Activated CD8-positive, alpha-beta T cell treated with anti-CD3 and anti-CD28 coated beads for 36 hours (primary cell): Measurements from ENCODE around the gene PI4KA. TPM values are rescaled to one million over a fixed set of nuclear protein-coding genes. Genes with fewer than 3 reads are reported as not detected.

Source experiments
- ATAC-seq: fragments of 200-7000 bp; cut with Tn5 transposase; one replicate; pipeline ENCODE4 v1.10.0; 2021; ENCODE audit warnings: mild to moderate bottlenecking, moderate library complexity
- CTCF ChIA-PET: fragments of 350-600 bp; sonication (Branson Sonifier 250); formaldehyde crosslinking; loops from one replicate; lab custom pipeline; 2021; ENCODE audit warnings: antibody characterized with exemption; lab: Charles Lee
- POLR2A ChIA-PET: fragments of 350-600 bp; sonication (Branson Sonifier 250); formaldehyde crosslinking; loops from one replicate; lab custom pipeline; 2021; ENCODE audit warnings: antibody characterized with exemption; lab: Charles Lee
- DNase-seq: peaks from one replicate; pipeline ENCODE4 v3.0.0-alpha.2; 2020
- H3K27ac Mint-ChIP-seq: one replicate; pipeline ENCODE4 v1.8.0; 2021; ENCODE audit warnings: mild to moderate bottlenecking, mixed read lengths
- H3K27me3 Mint-ChIP-seq: one replicate; pipeline ENCODE4 v1.8.0; 2021; ENCODE audit warnings: mixed read lengths
- H3K36me3 Mint-ChIP-seq: one replicate; pipeline ENCODE4 v1.8.0; 2021; ENCODE audit warnings: low read depth, mixed read lengths
- H3K4me1 Mint-ChIP-seq: one replicate; pipeline ENCODE4 v1.8.0; 2021; ENCODE audit warnings: low read depth, mixed read lengths
- H3K4me3 Mint-ChIP-seq: one replicate; pipeline ENCODE4 v1.8.0; 2021; ENCODE audit warnings: mild to moderate bottlenecking, moderate library complexity, mixed read lengths
- H3K9me3 Mint-ChIP-seq: one replicate; pipeline ENCODE4 v1.8.0; 2021; ENCODE audit warnings: mixed read lengths
- intact Hi-C: fragments of 100-400 bp; cut with micrococcal nuclease; formaldehyde crosslinking; loops from one replicate; pipeline ENCODE4 v1.10.0; 2022
- total RNA-seq, 2 experiments: library from RNA; stranded (reverse); gene quantifications; one replicate each; pipeline ENCODE4 v1.2.3, GENCODE V29; 2021
- TF ChIP-seq, protein P1 (sequence below): fragments of 200-600 bp; IDR thresholded peaks from one replicate; pipeline ENCODE4 v1.8.0; 2022; ENCODE audit warnings: antibody characterized with exemption, mild to moderate bottlenecking

Gene PI4KA
- total RNA-seq, 2 experiments from 2014 or later: 63.9 to 64.1 TPM

GRCh38 chr22:20748082-20748481 is 110.5 kb downstream of the PI4KA start:
- H3K4me3 Mint-ChIP-seq: no peak overlapping the region
- peaks cover 20% of the 10 kb centered on the region for H3K4me1 Mint-ChIP-seq
- H3K36me3 Mint-ChIP-seq: peaks cover 9% of the 10 kb centered on the region
- ATAC-seq (no peak), DNase-seq (no peak)
- H3K27ac Mint-ChIP-seq: no peak overlapping the region
- ChIA-PET POLR2A (no interaction called here), CTCF (interaction anchor here (3.1 kb wide), 1 partner anchor 36 kb away, joined by 9 read pairs; no protein-coding TSS in a partner anchor)
- H3K27me3 Mint-ChIP-seq: no peaks in the 10 kb centered on the region
- TF ChIP-seq, protein P1, sequence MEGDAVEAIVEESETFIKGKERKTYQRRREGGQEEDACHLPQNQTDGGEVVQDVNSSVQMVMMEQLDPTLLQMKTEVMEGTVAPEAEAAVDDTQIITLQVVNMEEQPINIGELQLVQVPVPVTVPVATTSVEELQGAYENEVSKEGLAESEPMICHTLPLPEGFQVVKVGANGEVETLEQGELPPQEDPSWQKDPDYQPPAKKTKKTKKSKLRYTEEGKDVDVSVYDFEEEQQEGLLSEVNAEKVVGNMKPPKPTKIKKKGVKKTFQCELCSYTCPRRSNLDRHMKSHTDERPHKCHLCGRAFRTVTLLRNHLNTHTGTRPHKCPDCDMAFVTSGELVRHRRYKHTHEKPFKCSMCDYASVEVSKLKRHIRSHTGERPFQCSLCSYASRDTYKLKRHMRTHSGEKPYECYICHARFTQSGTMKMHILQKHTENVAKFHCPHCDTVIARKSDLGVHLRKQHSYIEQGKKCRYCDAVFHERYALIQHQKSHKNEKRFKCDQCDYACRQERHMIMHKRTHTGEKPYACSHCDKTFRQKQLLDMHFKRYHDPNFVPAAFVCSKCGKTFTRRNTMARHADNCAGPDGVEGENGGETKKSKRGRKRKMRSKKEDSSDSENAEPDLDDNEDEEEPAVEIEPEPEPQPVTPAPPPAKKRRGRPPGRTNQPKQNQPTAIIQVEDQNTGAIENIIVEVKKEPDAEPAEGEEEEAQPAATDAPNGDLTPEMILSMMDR: no peak
- intact Hi-C loops: no loop called here
- no peaks in the 10 kb centered on the region for H3K9me3 Mint-ChIP-seq

GRCh38 chr22:20747223-20747622 is 111.4 kb downstream of the PI4KA start:
- peaks cover 9% of the 10 kb centered on the region for H3K36me3 Mint-ChIP-seq
- TF ChIP-seq, protein P1: no peak
- no peaks in the 10 kb centered on the region for H3K9me3 Mint-ChIP-seq
- no peak for DNase-seq
- CTCF ChIA-PET: interaction anchor here (3.1 kb wide), 1 partner anchor 37 kb away, joined by 9 read pairs; no protein-coding TSS in a partner anchor
- H3K27me3 Mint-ChIP-seq: no peaks in the 10 kb centered on the region
- H3K4me1 Mint-ChIP-seq: peaks cover 20% of the 10 kb centered on the region
- no peak overlapping the region for H3K27ac Mint-ChIP-seq
- POLR2A ChIA-PET: interaction anchor here (0.6 kb wide), 1 partner anchor 83 kb away, joined by 3 read pairs; no protein-coding TSS in a partner anchor
- no peak overlapping the region for H3K4me3 Mint-ChIP-seq
- ATAC-seq: no peak
- intact Hi-C loops: no loop called here

GRCh38 chr22:20746431-20747189 is 112.0 kb downstream of the PI4KA start:
- ChIA-PET CTCF (interaction anchor here (3.1 kb wide), 1 partner anchor 37 kb away, joined by 9 read pairs; no protein-coding TSS in a partner anchor), POLR2A (interaction anchor here (0.6 kb wide), 1 partner anchor 83 kb away, joined by 3 read pairs; no protein-coding TSS in a partner anchor)
- Mint-ChIP-seq H3K36me3 (peaks cover 14% of the 10 kb centered on the region), H3K27me3 (no peaks in the 10 kb centered on the region), H3K27ac (no peak overlapping the region), H3K9me3 (no peaks in the 10 kb centered on the region), H3K4me1 (peaks cover 20% of the 10 kb centered on the region), H3K4me3 (no peak overlapping the region)
- ATAC-seq (no peak), DNase-seq (no peak)
- intact Hi-C loops: no loop called here
- TF ChIP-seq, protein P1: no peak

- intact Hi-C loops: no loop called here
- ChIA-PET CTCF (no interaction called here), POLR2A (interaction anchor here (0.6 kb wide), 1 partner anchor 40 kb away, joined by 3 read pairs; no protein-coding TSS in a partner anchor)
- TF ChIP-seq, protein P1: no peak
- Mint-ChIP-seq H3K4me1 (peaks cover 12% of the 10 kb centered on the region), H3K9me3 (no peaks in the 10 kb centered on the region), H3K4me3 (no peak overlapping the region), H3K36me3 (peaks cover 26% of the 10 kb centered on the region), H3K27ac (no peak overlapping the region), H3K27me3 (no peaks in the 10 kb centered on the region)
- no peak for DNase-seq
- ATAC-seq: no peak
Measured at GRCh38 chr22:20745119-20745518, 113.5 kb downstream of the PI4KA start.

GRCh38 chr22:20744456-20744855 is 114.2 kb downstream of the PI4KA start:
- ATAC-seq: no peak
- TF ChIP-seq, protein P1: no peak
- Mint-ChIP-seq H3K9me3 (no peaks in the 10 kb centered on the region), H3K27me3 (no peaks in the 10 kb centered on the region), H3K4me1 (peaks cover 9% of the 10 kb centered on the region), H3K36me3 (peaks cover 27% of the 10 kb centered on the region), H3K27ac (no peak overlapping the region), H3K4me3 (no peak overlapping the region)
- no peak for DNase-seq
- POLR2A ChIA-PET: no interaction called here
- intact Hi-C loops: no loop called here
- CTCF ChIA-PET: no interaction called here
